KMS-11 (cell line): ENCODE measurements around the gene TJAP1.
A peak's percentile ranks its signal among the peaks of the same experiment; 100 is the strongest.

ENCODE experiments used
- H2AFZ ChIP-seq: fragments of 200-600 bp; sonication (generic); 2 replicates; pipeline ENCODE4 v1.6.1; 2016; ENCODE audit warnings: antibody characterized with exemption, mixed run types, low read depth
- H3K27ac ChIP-seq: fragments of 200-600 bp; sonication (generic); 2 replicates; pipeline ENCODE4 v1.6.1; 2016; ENCODE audit warnings: mild to moderate bottlenecking, mixed run types
- H3K27me3 ChIP-seq: fragments of 200-600 bp; sonication (generic); 2 replicates; pipeline ENCODE4 v1.6.1; 2017; ENCODE audit warnings: mild to moderate bottlenecking, low read depth, mixed run types, moderate library complexity; ENCODE audit not compliant: insufficient read depth
- H3K36me3 ChIP-seq: fragments of 200-600 bp; sonication (generic); 2 replicates; pipeline ENCODE4 v1.6.1; 2017; ENCODE audit warnings: mild to moderate bottlenecking, mixed run types; ENCODE audit not compliant: insufficient read depth
- H3K4me1 ChIP-seq: fragments of 200-600 bp; sonication (generic); 2 replicates; pipeline ENCODE4 v1.6.1; 2016; ENCODE audit warnings: mild to moderate bottlenecking, low read depth, mixed run types; ENCODE audit not compliant: poor library complexity, severe bottlenecking
- H3K4me2 ChIP-seq: fragments of 200-600 bp; sonication (generic); 2 replicates; pipeline ENCODE4 v1.7.0; 2016; ENCODE audit warnings: mild to moderate bottlenecking, mixed run types
- H3K4me3 ChIP-seq: fragments of 200-600 bp; sonication (generic); IDR thresholded peaks from 2 replicates; pipeline ENCODE4 v1.6.1; 2017; ENCODE audit warnings: low read depth, low read length, mixed read lengths; ENCODE audit not compliant: insufficient read depth
- H3K79me2 ChIP-seq: fragments of 200-600 bp; sonication (generic); 2 replicates; pipeline ENCODE4 v1.6.1; 2016; ENCODE audit warnings: low read depth, mixed run types; ENCODE audit not compliant: insufficient read depth
- H3K9ac ChIP-seq: fragments of 200-600 bp; sonication (generic); 2 replicates; pipeline ENCODE4 v1.6.1; 2016; ENCODE audit warnings: mild to moderate bottlenecking, mixed run types
- H4K20me1 ChIP-seq: fragments of 200-600 bp; sonication (generic); 2 replicates; pipeline ENCODE4 v1.6.1; 2016; ENCODE audit warnings: mild to moderate bottlenecking, mixed run types; ENCODE audit not compliant: insufficient read depth
- CTCF ChIP-seq: fragments of 200-600 bp; sonication (generic); conservative IDR thresholded peaks from 2 replicates; pipeline ENCODE4 v1.6.1; 2017; ENCODE audit warnings: low read depth, mild to moderate bottlenecking, antibody characterized with exemption, low read length, moderate library complexity, mixed read lengths

Gene TJAP1

GRCh38 chr6:43510827-43511163 lies 33.4 kb downstream of the TJAP1 start:
- Histone ChIP-seq H3K4me3 (no peak overlapping the region), H3K36me3 (no peaks in the 10 kb centered on the region), H3K4me1 (peaks cover 14% of the 10 kb centered on the region), H3K4me2 (no peak overlapping the region), H4K20me1 (no peaks in the 10 kb centered on the region), H3K79me2 (peaks cover 5% of the 10 kb centered on the region; the same call in 1 of the 2 replicates), H3K27me3 (peaks cover 10% of the 10 kb centered on the region; the same call in 1 of the 2 replicates), H2AFZ (no peak overlapping the region), H3K9ac (no peak overlapping the region), H3K27ac (no peak overlapping the region)
- no peak for TF ChIP-seq CTCF

DNA sequence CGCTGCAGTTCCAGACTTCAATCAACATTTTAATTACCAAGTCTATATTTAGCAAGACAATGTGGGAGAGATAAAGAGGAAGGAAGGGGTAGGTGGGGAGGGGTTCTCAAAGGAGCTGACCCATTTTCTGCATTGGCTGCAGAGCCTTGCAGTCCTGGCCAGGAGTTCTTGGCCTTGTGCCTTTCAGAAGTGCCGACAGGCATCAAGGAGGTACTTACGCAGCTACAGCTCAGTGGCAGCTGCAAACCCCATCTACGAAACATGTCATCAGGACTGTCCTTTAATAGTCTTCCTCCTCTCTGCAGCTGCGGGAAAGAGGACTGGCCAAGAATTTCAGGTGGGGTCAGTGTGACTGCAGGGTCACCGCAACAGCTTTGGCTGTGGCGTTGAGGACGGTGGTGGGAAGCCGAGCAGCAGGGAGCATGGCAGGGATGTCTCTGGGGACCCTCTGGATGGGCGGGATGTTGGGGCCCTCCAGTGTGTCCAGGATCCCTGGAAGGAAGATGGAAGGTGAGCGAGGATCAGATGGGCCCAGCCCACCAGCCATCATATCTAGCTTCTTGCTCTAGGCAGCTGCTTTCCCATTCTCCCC lies 34.5 kb downstream of the TJAP1 start:
- TF ChIP-seq CTCF = no peak
- Histone ChIP-seq H3K4me3 (no peak overlapping the region), H3K79me2 (peaks cover 13% of the 10 kb centered on the region; the same call in 1 of the 2 replicates), H2AFZ (no peak overlapping the region), H3K4me1 (peaks cover 11% of the 10 kb centered on the region), H3K4me2 (no peak overlapping the region), H3K36me3 (no peaks in the 10 kb centered on the region), H3K9ac (no peak overlapping the region), H3K27ac (no peak overlapping the region), H3K27me3 (peaks cover 10% of the 10 kb centered on the region; the same call in 1 of the 2 replicates), H4K20me1 (no peaks in the 10 kb centered on the region)

- H2AFZ ChIP-seq = no peak overlapping the region
These were observed 38.4 kb downstream of the TJAP1 start for GRCh38 chr6:43515808-43516207.

GRCh38 chr6:43516367-43516696 lies 39.0 kb downstream of the TJAP1 start:
- TF ChIP-seq CTCF = no peak
- Histone ChIP-seq H3K36me3 (peaks cover 10% of the 10 kb centered on the region; the same call in 1 of the 2 replicates), H3K79me2 (peaks cover 51% of the 10 kb centered on the region)

More at GRCh38 chr6:43515808-43516207, 38.4 kb downstream of the TJAP1 start:
- H3K9ac ChIP-seq = no peak overlapping the region
- H3K4me3 ChIP-seq = no peak overlapping the region
- peaks cover 50% of the 10 kb centered on the region for H3K79me2 ChIP-seq
- no peak for TF ChIP-seq CTCF
- peaks cover 28% of the 10 kb centered on the region for H3K4me1 ChIP-seq
- H3K27me3 ChIP-seq = no peaks in the 10 kb centered on the region
- H4K20me1 ChIP-seq = no peaks in the 10 kb centered on the region
- peak overlapping the region; percentile 79 for H3K4me2 ChIP-seq
- no peak overlapping the region for H3K27ac ChIP-seq
- peaks cover 6% of the 10 kb centered on the region; the same call in 1 of the 2 replicates for H3K36me3 ChIP-seq

More at GRCh38 chr6:43516367-43516696, 39.0 kb downstream of the TJAP1 start:
- Histone ChIP-seq H3K4me3 (no peak overlapping the region), H2AFZ (peak overlapping the region; percentile 74; the same call in 1 of the 2 replicates), H3K9ac (peak overlapping the region; percentile 90), H3K27me3 (no peaks in the 10 kb centered on the region), H3K27ac (peak overlapping the region; percentile 56; the same call in 1 of the 2 replicates), H3K4me2 (peak overlapping the region; percentile 79), H3K4me1 (peaks cover 33% of the 10 kb centered on the region), H4K20me1 (no peaks in the 10 kb centered on the region)
